HepG2 (cell line): ENCODE data around the gene HSD11B2. TPM values are rescaled to one million over a fixed set of nuclear protein-coding genes. Genes with fewer than 3 reads are reported as not detected.

Source experiments
- ADNP ChIP-seq: sonication (generic); formaldehyde crosslinking; IDR thresholded peaks from 2 replicates; pipeline ENCODE4 v1.4.0; 2020; ENCODE audit warnings: missing genetic modification reagents
- ATF1 ChIP-seq: IDR thresholded peaks from 2 replicates; pipeline ENCODE4 v1.6.1; 2016; ENCODE audit warnings: mild to moderate bottlenecking, control low read depth
- FOXK2 ChIP-seq: fragments of 450-650 bp; IDR thresholded peaks from 2 replicates; pipeline ENCODE4 v1.6.1; 2016
- FOXP1 ChIP-seq, 2 experiments: fragments of 450-650 bp in 1 of 2; IDR thresholded peaks; 2 replicates each; pipeline ENCODE4 v1.6.1; 2017 to 2018; ENCODE audit warnings: antibody characterized with exemption in 1 of 2
- HES4 ChIP-seq: sonication (generic); formaldehyde crosslinking; IDR thresholded peaks from 2 replicates; pipeline ENCODE4 v1.9.0; 2021; ENCODE audit warnings: mild to moderate bottlenecking, missing genetic modification reagents, borderline replicate concordance
- ISX ChIP-seq: sonication (generic); formaldehyde crosslinking; conservative IDR thresholded peaks from 2 replicates; pipeline ENCODE4 v1.5.0; 2020; ENCODE audit warnings: missing genetic modification reagents
- NFATC3 ChIP-seq: sonication (generic); formaldehyde crosslinking; IDR thresholded peaks from 2 replicates; pipeline ENCODE4 v1.5.1; 2020; ENCODE audit warnings: mild to moderate bottlenecking, missing genetic modification reagents
- NFKBIZ ChIP-seq: IDR thresholded peaks from 2 replicates; pipeline ENCODE4 v1.6.1; 2018; ENCODE audit warnings: missing genetic modification reagents, missing compliant biosample characterization
- NR1H2 ChIP-seq: sonication (generic); formaldehyde crosslinking; IDR thresholded peaks from 2 replicates; pipeline ENCODE4 v1.8.1; 2022; ENCODE audit warnings: low read depth, missing genetic modification reagents, borderline replicate concordance
- POLR2AphosphoS5 ChIP-seq: IDR thresholded peaks from 2 replicates; pipeline ENCODE4 v1.6.1; 2012; ENCODE audit warnings: low read depth, low read length
- PTBP1 ChIP-seq: fragments of 200-400 bp; formaldehyde crosslinking; IDR thresholded peaks from 2 replicates; pipeline ENCODE4 v1.6.1; 2018; ENCODE audit warnings: low read length, low read depth; ENCODE audit not compliant: poor library complexity, severe bottlenecking
- RNF2 ChIP-seq: fragments of 450-650 bp; conservative IDR thresholded peaks from 2 replicates; pipeline ENCODE4 v1.6.1; 2016; ENCODE audit warnings: low read depth
- SIX4 ChIP-seq: sonication (generic); formaldehyde crosslinking; IDR thresholded peaks from 2 replicates; pipeline ENCODE4 v1.4.0; 2020; ENCODE audit warnings: missing genetic modification reagents
- TCF7 ChIP-seq: sonication (generic); IDR thresholded peaks from 2 replicates; pipeline ENCODE4 v1.6.1; 2016; ENCODE audit warnings: antibody characterized with exemption, low read depth
- YEATS4 ChIP-seq: sonication (generic); formaldehyde crosslinking; IDR thresholded peaks from 2 replicates; pipeline ENCODE4 v1.4.0; 2020; ENCODE audit warnings: missing genetic modification reagents, borderline replicate concordance
- ZFY ChIP-seq: sonication (generic); formaldehyde crosslinking; IDR thresholded peaks from 2 replicates; pipeline ENCODE4 v1.4.0; 2020; ENCODE audit warnings: missing genetic modification reagents
- ZNF17 ChIP-seq: sonication (generic); formaldehyde crosslinking; IDR thresholded peaks from 2 replicates; pipeline ENCODE4 v1.5.0; 2020; ENCODE audit warnings: mild to moderate bottlenecking, missing genetic modification reagents
- ZNF484 ChIP-seq: sonication (generic); formaldehyde crosslinking; IDR thresholded peaks from 2 replicates; pipeline ENCODE4 v1.5.1; 2020; ENCODE audit warnings: mild to moderate bottlenecking, low read depth, missing genetic modification reagents, borderline replicate concordance
- ZNF644 ChIP-seq: IDR thresholded peaks from 2 replicates; pipeline ENCODE4 v1.6.1; 2016; ENCODE audit warnings: low read depth
- ZNF773 ChIP-seq: sonication (generic); formaldehyde crosslinking; IDR thresholded peaks from 2 replicates; pipeline ENCODE4 v1.4.0; 2020; ENCODE audit warnings: missing genetic modification reagents, borderline replicate concordance
- polyA plus RNA-seq, 8 experiments: library from polyadenylated mRNA; depleted of rRNA in 3 of 8; stranded (reverse) in 7 of 8; unstranded in 1 of 8; fragments of >200 nt; fragmentation: Illumina TruSeq in 4 of 8; extraction: Trizol in 4 of 8; gene quantifications; 2 replicates each; pipeline versions ENCODE4 v1.2.1 to v1.2.3, GENCODE V29; 2011 to 2016; ENCODE audit warnings: low read depth in 4 of 8, missing spikeins in 1 of 8, mixed read lengths in 1 of 8; ENCODE audit not compliant: insufficient read depth in 1 of 8
- total RNA-seq, 5 experiments: library from RNA; depleted of rRNA; stranded (reverse); fragments of >200 nt; fragmentation: Illumina TruSeq; extraction: Trizol; gene quantifications; 2 replicates each; pipeline ENCODE4 v1.2.3, GENCODE V29; 2016; ENCODE audit warnings: low read depth in 1 of 5
- TF ChIP-seq, protein P1 (sequence below): IDR thresholded peaks from 2 replicates; pipeline ENCODE4 v1.6.1; 2016; ENCODE audit warnings: missing biosample characterization, missing genetic modification reagents, low read depth
- TF ChIP-seq, protein P2 (sequence below): sonication (generic); formaldehyde crosslinking; IDR thresholded peaks from 2 replicates; pipeline ENCODE4 v1.5.0; 2020; ENCODE audit warnings: missing genetic modification reagents
- TF ChIP-seq, protein P3 (sequence below): sonication (generic); formaldehyde crosslinking; IDR thresholded peaks from 2 replicates; pipeline ENCODE4 v1.9.0; 2021; ENCODE audit warnings: missing genetic modification reagents, borderline replicate concordance
- TF ChIP-seq, protein P4 (sequence below): sonication (generic); formaldehyde crosslinking; IDR thresholded peaks from 2 replicates; pipeline ENCODE4 v1.4.0; 2020; ENCODE audit warnings: missing genetic modification reagents, borderline replicate concordance

Gene HSD11B2
- total and polyA plus RNA-seq, 2 of the 13 experiments (the other 11 are each of a cell fraction or from before 2014, with no cell fraction given): 8.9 to 13.6 TPM

DNA sequence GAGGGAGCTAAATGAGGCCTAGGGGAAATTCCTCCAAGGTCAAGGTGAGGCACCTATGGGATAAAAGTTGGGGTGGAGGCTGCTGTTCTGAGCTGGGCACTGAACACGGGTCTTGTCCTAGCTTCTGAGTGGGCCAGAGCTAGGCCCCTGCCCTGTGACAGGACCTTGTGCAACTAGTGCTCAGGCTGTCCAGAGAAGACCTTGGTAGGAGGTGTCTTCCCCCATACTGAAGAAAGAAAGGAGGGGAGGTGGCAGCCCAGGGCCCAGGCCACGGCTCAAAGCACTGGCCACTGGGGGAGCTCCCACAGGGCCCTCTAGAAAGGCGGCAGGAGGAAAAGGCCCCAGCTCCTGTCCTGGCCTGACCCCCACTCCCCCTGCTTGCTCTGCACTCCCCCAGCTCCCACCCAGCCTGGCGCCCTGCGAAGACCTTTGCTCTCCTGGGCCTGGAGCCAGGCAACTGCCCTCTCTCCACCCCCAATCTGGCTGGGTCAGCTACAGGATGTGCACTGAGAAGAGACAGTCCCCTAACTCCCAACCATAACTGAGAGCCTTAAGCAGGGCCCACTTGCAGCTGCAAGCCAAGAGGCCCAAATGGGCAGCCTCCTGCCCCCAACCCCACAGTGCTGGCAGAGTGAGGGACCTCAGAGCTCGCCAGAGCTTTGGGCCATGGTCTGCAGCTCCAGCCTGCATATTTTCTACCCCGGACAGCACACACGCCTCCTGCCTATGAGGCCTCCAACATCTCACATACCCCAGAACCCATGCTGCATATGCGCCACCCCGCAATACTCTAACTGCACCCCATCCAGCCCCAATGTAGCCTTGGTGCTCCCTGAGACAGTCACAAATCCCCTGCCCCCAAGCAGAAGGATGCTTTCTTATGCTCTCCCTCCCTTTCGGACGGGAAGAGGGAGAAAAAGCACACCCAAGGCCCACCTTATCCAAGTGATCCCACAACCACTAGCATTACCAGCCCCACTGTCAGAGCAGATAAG lies 15.3 kb downstream of the HSD11B2 start (continued):
- TF ChIP-seq, protein P1, sequence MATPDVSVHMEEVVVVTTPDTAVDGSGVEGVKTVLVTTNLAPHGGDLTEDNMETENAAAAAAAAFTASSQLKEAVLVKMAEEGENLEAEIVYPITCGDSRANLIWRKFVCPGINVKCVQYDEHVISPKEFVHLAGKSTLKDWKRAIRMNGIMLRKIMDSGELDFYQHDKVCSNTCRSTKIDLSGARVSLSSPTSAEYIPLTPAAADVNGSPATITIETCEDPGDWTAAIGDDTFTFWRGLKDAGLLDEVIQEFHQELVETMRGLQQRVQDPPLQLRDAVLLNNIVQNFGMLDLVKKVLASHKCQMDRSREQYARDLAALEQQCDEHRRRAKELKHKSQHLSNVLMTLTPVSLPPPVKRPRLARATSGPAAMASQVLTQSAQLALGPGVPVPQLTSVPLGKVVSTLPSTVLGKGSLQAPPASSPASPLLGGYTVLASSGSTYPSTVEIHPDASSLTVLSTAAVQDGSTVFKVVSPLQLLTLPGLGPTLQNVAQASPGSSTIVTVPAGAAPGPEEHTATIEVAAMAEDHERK (CRISPR knock-in tag): no peak
- TF ChIP-seq ZNF484 (CRISPR knock-in tag) (no peak), NFATC3 (CRISPR knock-in tag) (no peak), RNF2 (no peak), ISX (CRISPR knock-in tag) (no peak), SIX4 (CRISPR knock-in tag) (no peak), YEATS4 (no peak), POLR2AphosphoS5 (peak; percentile 58; the same call in 1 of the 2 replicates), TCF7 (no peak; the same call in 1 of the 2 replicates), NR1H2 (CRISPR knock-in tag) (no peak), ZNF17 (CRISPR knock-in tag) (no peak), ZNF644 (peak; percentile 52; the same call in 1 of the 2 replicates), FOXP1 (IDR thresholded peaks at IDR 0.05) (no peak), FOXP1 (CRISPR knock-in tag; IDR thresholded peaks at IDR 0.05) (no peak), NFKBIZ (CRISPR knock-in tag) (no peak), ATF1 (CRISPR knock-in tag) (no peak), FOXK2 (no peak), ADNP (no peak), ZNF773 (CRISPR knock-in tag) (0 out of 2 replicates have a peak, but pooled peaks have one; percentile 20), PTBP1 (no peak), ZFY (CRISPR knock-in tag) (peak; percentile 66), HES4 (CRISPR knock-in tag) (no peak)
- TF ChIP-seq, protein P2, sequence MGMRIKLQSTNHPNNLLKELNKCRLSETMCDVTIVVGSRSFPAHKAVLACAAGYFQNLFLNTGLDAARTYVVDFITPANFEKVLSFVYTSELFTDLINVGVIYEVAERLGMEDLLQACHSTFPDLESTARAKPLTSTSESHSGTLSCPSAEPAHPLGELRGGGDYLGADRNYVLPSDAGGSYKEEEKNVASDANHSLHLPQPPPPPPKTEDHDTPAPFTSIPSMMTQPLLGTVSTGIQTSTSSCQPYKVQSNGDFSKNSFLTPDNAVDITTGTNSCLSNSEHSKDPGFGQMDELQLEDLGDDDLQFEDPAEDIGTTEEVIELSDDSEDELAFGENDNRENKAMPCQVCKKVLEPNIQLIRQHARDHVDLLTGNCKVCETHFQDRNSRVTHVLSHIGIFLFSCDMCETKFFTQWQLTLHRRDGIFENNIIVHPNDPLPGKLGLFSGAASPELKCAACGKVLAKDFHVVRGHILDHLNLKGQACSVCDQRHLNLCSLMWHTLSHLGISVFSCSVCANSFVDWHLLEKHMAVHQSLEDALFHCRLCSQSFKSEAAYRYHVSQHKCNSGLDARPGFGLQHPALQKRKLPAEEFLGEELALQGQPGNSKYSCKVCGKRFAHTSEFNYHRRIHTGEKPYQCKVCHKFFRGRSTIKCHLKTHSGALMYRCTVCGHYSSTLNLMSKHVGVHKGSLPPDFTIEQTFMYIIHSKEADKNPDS (CRISPR knock-in tag): peak; percentile 94
- TF ChIP-seq, protein P3, sequence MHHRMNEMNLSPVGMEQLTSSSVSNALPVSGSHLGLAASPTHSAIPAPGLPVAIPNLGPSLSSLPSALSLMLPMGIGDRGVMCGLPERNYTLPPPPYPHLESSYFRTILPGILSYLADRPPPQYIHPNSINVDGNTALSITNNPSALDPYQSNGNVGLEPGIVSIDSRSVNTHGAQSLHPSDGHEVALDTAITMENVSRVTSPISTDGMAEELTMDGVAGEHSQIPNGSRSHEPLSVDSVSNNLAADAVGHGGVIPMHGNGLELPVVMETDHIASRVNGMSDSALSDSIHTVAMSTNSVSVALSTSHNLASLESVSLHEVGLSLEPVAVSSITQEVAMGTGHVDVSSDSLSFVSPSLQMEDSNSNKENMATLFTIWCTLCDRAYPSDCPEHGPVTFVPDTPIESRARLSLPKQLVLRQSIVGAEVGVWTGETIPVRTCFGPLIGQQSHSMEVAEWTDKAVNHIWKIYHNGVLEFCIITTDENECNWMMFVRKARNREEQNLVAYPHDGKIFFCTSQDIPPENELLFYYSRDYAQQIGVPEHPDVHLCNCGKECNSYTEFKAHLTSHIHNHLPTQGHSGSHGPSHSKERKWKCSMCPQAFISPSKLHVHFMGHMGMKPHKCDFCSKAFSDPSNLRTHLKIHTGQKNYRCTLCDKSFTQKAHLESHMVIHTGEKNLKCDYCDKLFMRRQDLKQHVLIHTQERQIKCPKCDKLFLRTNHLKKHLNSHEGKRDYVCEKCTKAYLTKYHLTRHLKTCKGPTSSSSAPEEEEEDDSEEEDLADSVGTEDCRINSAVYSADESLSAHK (CRISPR knock-in tag): no peak
- TF ChIP-seq, protein P4, sequence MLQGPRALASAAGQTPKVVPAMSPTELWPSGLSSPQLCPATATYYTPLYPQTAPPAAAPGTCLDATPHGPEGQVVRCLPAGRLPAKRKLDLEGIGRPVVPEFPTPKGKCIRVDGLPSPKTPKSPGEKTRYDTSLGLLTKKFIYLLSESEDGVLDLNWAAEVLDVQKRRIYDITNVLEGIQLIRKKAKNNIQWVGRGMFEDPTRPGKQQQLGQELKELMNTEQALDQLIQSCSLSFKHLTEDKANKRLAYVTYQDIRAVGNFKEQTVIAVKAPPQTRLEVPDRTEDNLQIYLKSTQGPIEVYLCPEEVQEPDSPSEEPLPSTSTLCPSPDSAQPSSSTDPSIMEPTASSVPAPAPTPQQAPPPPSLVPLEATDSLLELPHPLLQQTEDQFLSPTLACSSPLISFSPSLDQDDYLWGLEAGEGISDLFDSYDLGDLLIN (CRISPR knock-in tag): no peak
